ENCODE data around the gene APOBEC3B. TPM values are rescaled to one million over a fixed set of nuclear protein-coding genes. Genes with fewer than 3 reads are reported as not detected.
"Not testable (repeated sequence)": the region's sequence is repeated elsewhere in the genome, so short reads cannot be mapped to it uniquely, and the experiment has no call there.

The APOBEC3B gene
- total RNA-seq, 5 donors from 2014 or later (not counting 1 experiment from before 2014, with no cell fraction given) = 1.4 to 2.4 (median 1.9) TPM

- H3K27ac ChIP-seq (ENCODE audit: low read length) = no peak overlapping the region
- ATAC-seq (replicated peaks in 1 of 4) (no peak), DNase-seq (no peak)
- Mint-ChIP-seq H3K27me3 (peaks cover 0 to 3% of the 10 kb centered on the region in 2 donors), H3K9me3 (no peaks in the 10 kb centered on the region), H3K4me1 (peaks cover 0 to 5% (median 3%) of the 10 kb centered on the region in 3 donors), H3K36me3 (no peaks in the 10 kb centered on the region), H3K4me3 (no peak overlapping the region), H3K27ac (no peak overlapping the region)
- 60% methylated on average over 1 of the region's 6 CpGs for WGBS (ENCODE audit: insufficient coverage)
- ChIA-PET CTCF (no interaction called here), POLR2A (no interaction called here)
- H3K27me3 ChIP-seq (replicated peaks in 1 of 2; ENCODE audit: control insufficient read depth in 2 of 2, extremely low read depth in 1 of 2, insufficient read depth in 2 of 2, low read length in 1 of 2) = peaks cover 0 to 24% of the 10 kb centered on the region in 2 experiments
- no peaks in the 10 kb centered on the region for H3K9me3 ChIP-seq
- H3K4me1 ChIP-seq (ENCODE audit: control insufficient read depth in 1 of 2, extremely low read depth in 1 of 2, insufficient read depth in 2 of 2, low read length in 2 of 2) = peaks cover 0 to 16% of the 10 kb centered on the region in 2 experiments
- no peaks in the 10 kb centered on the region for H3K36me3 ChIP-seq (ENCODE audit: control insufficient read depth in 2 of 2, extremely low read depth in 1 of 2, insufficient read depth in 1 of 2, low read length in 1 of 2)
- H3K4me3 ChIP-seq (ENCODE audit: control insufficient read depth in 1 of 2, extremely low read depth in 1 of 2, low read length in 1 of 2) = no peak overlapping the region
These were observed 24.1 kb upstream of the APOBEC3B start for GRCh38 chr22:38957808-38958650.

- H3K36me3 Mint-ChIP-seq; H3K4me1 Mint-ChIP-seq; H3K27ac ChIP-seq (ENCODE audit: low read length); H3K27ac Mint-ChIP-seq; H3K4me3 Mint-ChIP-seq; ATAC-seq (replicated peaks in 1 of 4); DNase-seq; H3K4me3 ChIP-seq (ENCODE audit: control insufficient read depth in 1 of 2, extremely low read depth in 1 of 2, low read length in 1 of 2); H3K9me3 ChIP-seq; POLR2A ChIA-PET; H3K27me3 Mint-ChIP-seq; H3K36me3 ChIP-seq (ENCODE audit: control insufficient read depth in 2 of 2, extremely low read depth in 1 of 2, insufficient read depth in 1 of 2, low read length in 1 of 2); CTCF ChIA-PET; H3K9me3 Mint-ChIP-seq: not testable (repeated sequence)
- Histone ChIP-seq H3K4me1 (ENCODE audit: control insufficient read depth in 1 of 2, extremely low read depth in 1 of 2, insufficient read depth in 2 of 2, low read length in 2 of 2) (peaks cover 0 to 15% of the 10 kb centered on the region in 2 experiments), H3K27me3 (replicated peaks in 1 of 2; ENCODE audit: control insufficient read depth in 2 of 2, extremely low read depth in 1 of 2, insufficient read depth in 2 of 2, low read length in 1 of 2) (peaks cover 0 to 24% of the 10 kb centered on the region in 2 experiments)
These were observed 23.6 kb upstream of the APOBEC3B start for GRCh38 chr22:38958651-38958943.

- Histone ChIP-seq H3K9me3 (no peaks in the 10 kb centered on the region), H3K36me3 (ENCODE audit: control insufficient read depth in 2 of 2, extremely low read depth in 1 of 2, insufficient read depth in 1 of 2, low read length in 1 of 2) (no peaks in the 10 kb centered on the region), H3K27ac (ENCODE audit: low read length) (no peak overlapping the region), H3K4me1 (ENCODE audit: control insufficient read depth in 1 of 2, extremely low read depth in 1 of 2, insufficient read depth in 2 of 2, low read length in 2 of 2) (peaks cover 0 to 9% of the 10 kb centered on the region in 2 experiments), H3K4me3 (ENCODE audit: control insufficient read depth in 1 of 2, extremely low read depth in 1 of 2, low read length in 1 of 2) (no peak overlapping the region), H3K27me3 (replicated peaks in 1 of 2; ENCODE audit: control insufficient read depth in 2 of 2, extremely low read depth in 1 of 2, insufficient read depth in 2 of 2, low read length in 1 of 2) (peaks cover 0 to 25% of the 10 kb centered on the region in 2 experiments)
- Mint-ChIP-seq H3K4me3 (no peak overlapping the region), H3K9me3 (no peaks in the 10 kb centered on the region), H3K27ac (no peak overlapping the region), H3K4me1 (no peaks in the 10 kb centered on the region), H3K27me3 (peaks cover 0 to 5% of the 10 kb centered on the region in 2 donors), H3K36me3 (no peaks in the 10 kb centered on the region)
- ATAC-seq (replicated peaks in 1 of 4) = no peak
- 65% methylated on average over 4 of the region's 8 CpGs for WGBS (ENCODE audit: insufficient coverage)
- CTCF ChIA-PET = no interaction called here
- no peak for DNase-seq
- POLR2A ChIA-PET = no interaction called here
These were observed 22.6 kb upstream of the APOBEC3B start for GRCh38 chr22:38959590-38959989.

- H3K27ac ChIP-seq (ENCODE audit: low read length); H3K27ac Mint-ChIP-seq; CTCF ChIA-PET; H3K36me3 ChIP-seq (ENCODE audit: control insufficient read depth in 2 of 2, extremely low read depth in 1 of 2, insufficient read depth in 1 of 2, low read length in 1 of 2); H3K4me1 Mint-ChIP-seq; H3K9me3 Mint-ChIP-seq; POLR2A ChIA-PET; H3K27me3 Mint-ChIP-seq; H3K4me3 ChIP-seq (ENCODE audit: control insufficient read depth in 1 of 2, extremely low read depth in 1 of 2, low read length in 1 of 2); DNase-seq; H3K9me3 ChIP-seq; H3K36me3 Mint-ChIP-seq; H3K4me3 Mint-ChIP-seq; ATAC-seq (replicated peaks in 1 of 4); H3K4me1 ChIP-seq (ENCODE audit: control insufficient read depth in 1 of 2, extremely low read depth in 1 of 2, insufficient read depth in 2 of 2, low read length in 2 of 2): not testable (repeated sequence)
- peaks cover 0 to 32% of the 10 kb centered on the region in 2 experiments for H3K27me3 ChIP-seq (replicated peaks in 1 of 2; ENCODE audit: control insufficient read depth in 2 of 2, extremely low read depth in 1 of 2, insufficient read depth in 2 of 2, low read length in 1 of 2)
- WGBS (ENCODE audit: insufficient coverage) = no CpG with 5 or more reads among the region's 4 CpGs
These were observed 21.5 kb upstream of the APOBEC3B start for GRCh38 chr22:38960673-38961072.

GRCh38 chr22:38963291-38963738 lies 18.8 kb upstream of the APOBEC3B start:
- H3K4me3 Mint-ChIP-seq; CTCF ChIA-PET; H3K9me3 ChIP-seq; POLR2A ChIA-PET; DNase-seq; H3K27ac Mint-ChIP-seq; H3K4me1 ChIP-seq (ENCODE audit: control insufficient read depth in 1 of 2, extremely low read depth in 1 of 2, insufficient read depth in 2 of 2, low read length in 2 of 2); H3K27me3 Mint-ChIP-seq; H3K27ac ChIP-seq (ENCODE audit: low read length); H3K36me3 ChIP-seq (ENCODE audit: control insufficient read depth in 2 of 2, extremely low read depth in 1 of 2, insufficient read depth in 1 of 2, low read length in 1 of 2); H3K9me3 Mint-ChIP-seq; H3K36me3 Mint-ChIP-seq; H3K4me3 ChIP-seq (ENCODE audit: control insufficient read depth in 1 of 2, extremely low read depth in 1 of 2, low read length in 1 of 2); ATAC-seq (replicated peaks in 1 of 4); H3K4me1 Mint-ChIP-seq: not testable (repeated sequence)
- 80% methylated on average over 5 of the region's 11 CpGs for WGBS (ENCODE audit: insufficient coverage)
- peaks cover 0 to 55% of the 10 kb centered on the region in 2 experiments for H3K27me3 ChIP-seq (replicated peaks in 1 of 2; ENCODE audit: control insufficient read depth in 2 of 2, extremely low read depth in 1 of 2, insufficient read depth in 2 of 2, low read length in 1 of 2)

- no peaks in the 10 kb centered on the region for H3K36me3 Mint-ChIP-seq
- H3K4me3 Mint-ChIP-seq = no peak overlapping the region
- Histone ChIP-seq H3K9me3 (no peaks in the 10 kb centered on the region), H3K27me3 (replicated peaks in 1 of 2; ENCODE audit: control insufficient read depth in 2 of 2, extremely low read depth in 1 of 2, insufficient read depth in 2 of 2, low read length in 1 of 2) (peaks cover 0 to 57% of the 10 kb centered on the region in 2 experiments), H3K4me3 (ENCODE audit: control insufficient read depth in 1 of 2, extremely low read depth in 1 of 2, low read length in 1 of 2) (no peak overlapping the region), H3K4me1 (ENCODE audit: control insufficient read depth in 1 of 2, extremely low read depth in 1 of 2, insufficient read depth in 2 of 2, low read length in 2 of 2) (peaks cover 0 to 9% of the 10 kb centered on the region in 2 experiments), H3K36me3 (ENCODE audit: control insufficient read depth in 2 of 2, extremely low read depth in 1 of 2, insufficient read depth in 1 of 2, low read length in 1 of 2) (no peaks in the 10 kb centered on the region), H3K27ac (ENCODE audit: low read length) (no peak overlapping the region)
- ChIA-PET POLR2A (no interaction called here), CTCF (no interaction called here)
- DNase-seq (no peak), ATAC-seq (replicated peaks in 1 of 4) (no peak)
- no peak overlapping the region for H3K27ac Mint-ChIP-seq
- WGBS (ENCODE audit: insufficient coverage) = 49% methylated on average over 9 of the region's 9 CpGs
- peaks cover 0 to 4% of the 10 kb centered on the region in 2 donors for H3K27me3 Mint-ChIP-seq
- H3K9me3 Mint-ChIP-seq = no peaks in the 10 kb centered on the region
- no peaks in the 10 kb centered on the region for H3K4me1 Mint-ChIP-seq
These were observed 18.3 kb upstream of the APOBEC3B start for GRCh38 chr22:38963872-38964271.
